ENCODE measurements around the gene PGLYRP3.

- no peak for TF ChIP-seq CTCF (IDR thresholded peaks at IDR 0.05; ENCODE audit: extremely low read depth in 1 of 2, insufficient read depth in 1 of 2, low read depth in 1 of 2, low read length in 2 of 2)
- no peak for TF ChIP-seq FOS (IDR thresholded peaks at IDR 0.05; ENCODE audit: borderline replicate concordance, insufficient read depth, low read length)
- TF ChIP-seq EZH2 (IDR thresholded peaks at IDR 0.05; ENCODE audit: borderline replicate concordance, low read depth, low read length, severe bottlenecking) = no peak
- no peak for TF ChIP-seq JUN (IDR thresholded peaks at IDR 0.05; ENCODE audit: borderline replicate concordance, insufficient read depth, insufficient read length, low read depth)
- TF ChIP-seq POLR2A (IDR thresholded peaks at IDR 0.05; ENCODE audit: low read depth, low read length) = no peak
- no peak for TF ChIP-seq POLR2AphosphoS5 (IDR thresholded peaks at IDR 0.05; ENCODE audit: insufficient read depth, low read depth, low read length)
- TF ChIP-seq MAX (IDR thresholded peaks at IDR 0.05; ENCODE audit: insufficient read depth, insufficient read length) = no peak
- TF ChIP-seq GATA2 (IDR thresholded peaks at IDR 0.05; ENCODE audit: insufficient read depth, insufficient read length, low read depth, low read length) = no peak
Measured at GRCh38 chr1:153357853-153358690, 45.3 kb upstream of the PGLYRP3 start, which contains the start of gene S100A9.
